HuH-7 (cell line): ENCODE measurements around the gene SERPINB11.
"Not testable (repeated sequence)": the region's sequence is repeated elsewhere in the genome, so short reads cannot be mapped to it uniquely, and the experiment has no call there.

ENCODE experiments used
- DNase-seq: peaks from one replicate; pipeline ENCODE4 v3.0.0; 2011; ENCODE audit warnings: low spot score

The SERPINB11 gene, protein sequence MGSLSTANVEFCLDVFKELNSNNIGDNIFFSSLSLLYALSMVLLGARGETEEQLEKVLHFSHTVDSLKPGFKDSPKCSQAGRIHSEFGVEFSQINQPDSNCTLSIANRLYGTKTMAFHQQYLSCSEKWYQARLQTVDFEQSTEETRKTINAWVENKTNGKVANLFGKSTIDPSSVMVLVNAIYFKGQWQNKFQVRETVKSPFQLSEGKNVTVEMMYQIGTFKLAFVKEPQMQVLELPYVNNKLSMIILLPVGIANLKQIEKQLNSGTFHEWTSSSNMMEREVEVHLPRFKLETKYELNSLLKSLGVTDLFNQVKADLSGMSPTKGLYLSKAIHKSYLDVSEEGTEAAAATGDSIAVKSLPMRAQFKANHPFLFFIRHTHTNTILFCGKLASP

DNA sequence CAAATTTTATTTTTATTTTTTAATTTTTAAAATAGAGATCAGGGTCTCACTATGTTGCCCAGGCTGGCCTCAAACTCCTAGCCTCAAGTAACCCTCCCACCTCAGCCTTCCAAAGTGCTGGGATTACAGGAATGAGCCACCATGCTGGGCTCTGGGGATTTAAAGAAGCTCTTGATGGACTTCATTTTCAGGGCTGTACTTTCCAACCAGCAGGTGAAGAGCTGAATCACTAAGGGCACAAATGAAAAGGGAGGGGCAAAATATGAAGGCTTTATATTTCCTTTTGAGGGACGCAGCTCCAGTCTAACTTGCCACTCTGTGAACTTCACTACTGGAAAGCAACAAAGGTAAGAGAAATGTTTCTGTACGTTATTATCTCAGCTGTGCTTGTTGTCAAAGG is at the start of gene SERPINB11:
SERPINB11 (plus strand) TSS at position 301 of the 400 bp plus-strand sequence. CDS start 7,234 bp downstream, outside the sequence.
- no peak for DNase-seq

DNA sequence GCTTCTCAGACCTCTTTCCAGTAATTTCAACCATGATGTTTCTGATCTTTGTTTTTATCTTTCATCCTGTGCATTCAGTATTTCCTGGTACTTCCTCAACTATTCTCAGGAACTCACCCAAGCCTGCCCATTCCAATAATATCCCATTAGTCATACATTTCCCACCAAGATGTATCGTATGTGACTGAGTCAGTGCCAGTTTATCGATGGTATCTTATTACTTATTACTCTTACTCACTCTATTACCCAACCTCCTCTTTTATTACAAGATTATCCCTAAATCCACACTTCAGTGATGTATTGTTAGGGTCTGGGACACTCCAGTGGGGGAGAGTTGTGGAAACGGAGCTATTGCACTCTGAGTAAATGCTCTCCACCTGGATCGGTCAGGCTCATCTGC is 43.8 kb upstream of the SERPINB11 start:
- not testable (repeated sequence) for DNase-seq

DNA sequence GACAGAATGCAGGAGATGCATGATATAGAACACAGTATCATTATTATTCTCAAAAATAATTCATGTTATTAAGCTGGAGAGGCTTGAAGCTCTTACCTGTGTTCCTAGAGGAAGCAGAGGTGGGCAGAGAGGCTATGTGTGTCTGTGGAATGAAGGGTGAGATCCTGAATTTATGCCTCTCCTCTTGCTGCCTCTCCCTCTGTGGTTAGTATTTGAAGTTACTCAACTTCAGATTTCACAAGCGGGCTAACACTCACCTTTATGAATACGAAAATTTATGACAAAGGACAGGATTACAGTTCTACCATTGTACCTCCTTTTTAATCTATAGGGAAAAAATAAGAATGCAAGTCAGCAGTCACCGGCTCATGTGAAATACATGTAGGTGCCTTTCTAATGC is 41.0 kb upstream of the SERPINB11 start, which contains the start of gene SERPINB3:
SERPINB3 (minus strand) TSS at position 144 of the 400 bp plus-strand sequence. CDS start 677 bp downstream, outside the sequence.
- not testable (repeated sequence) for DNase-seq

DNA sequence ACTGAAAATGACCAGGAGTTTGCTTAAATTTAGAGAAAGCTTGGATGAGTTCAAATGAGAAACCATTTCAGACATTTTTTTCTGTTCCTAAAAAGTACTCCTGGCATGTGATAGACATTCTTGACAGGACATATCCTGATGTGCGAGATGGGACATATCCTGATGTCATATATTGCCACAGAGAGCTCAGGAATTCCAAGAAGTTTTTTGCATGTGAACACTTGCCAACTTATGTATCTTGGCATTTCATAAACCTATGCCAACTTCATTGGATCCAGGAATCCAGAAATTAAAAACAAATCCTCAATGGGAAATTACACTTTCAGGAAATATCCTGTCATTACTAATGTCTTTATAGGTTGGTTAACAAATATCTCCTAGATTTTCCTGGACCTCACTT is 38.2 kb upstream of the SERPINB11 start:
- no peak for DNase-seq

DNA sequence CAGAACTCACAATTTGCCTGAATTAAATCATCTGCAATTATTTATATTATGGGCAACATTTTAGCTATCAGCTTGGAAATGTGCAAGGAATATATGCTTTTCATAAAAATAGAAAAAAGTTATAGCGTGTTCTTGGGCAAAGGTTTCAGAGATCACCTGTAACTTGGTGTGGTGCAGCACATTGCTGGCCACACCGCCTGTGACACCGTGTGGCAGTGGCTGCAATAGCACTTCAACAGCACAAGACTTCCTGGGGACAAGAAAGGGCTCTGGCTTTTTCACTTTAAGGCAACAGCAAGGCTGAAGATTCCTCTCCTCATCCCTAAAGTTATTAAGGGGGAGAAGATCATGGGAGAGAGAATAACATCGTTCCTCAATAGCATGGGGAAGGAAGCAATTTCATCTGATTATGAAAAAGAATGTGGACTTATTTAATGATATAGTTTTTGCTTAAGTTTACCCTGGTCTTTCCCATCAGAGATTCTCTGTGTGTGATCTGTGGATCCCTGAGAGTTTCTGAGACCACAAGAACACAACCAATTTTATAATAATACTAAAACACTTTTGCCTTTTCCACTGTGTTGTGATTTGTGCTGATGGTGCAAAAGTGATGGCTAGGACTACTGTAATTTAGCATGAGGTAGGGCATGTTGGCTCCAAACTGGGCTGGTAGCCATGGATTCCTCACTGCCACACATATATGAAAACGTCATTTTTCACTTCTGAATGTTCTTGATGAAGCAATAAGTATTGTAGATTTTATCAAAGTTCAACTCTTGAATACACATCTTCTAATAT is 26.0 kb upstream of the SERPINB11 start:
- no peak for DNase-seq

DNA sequence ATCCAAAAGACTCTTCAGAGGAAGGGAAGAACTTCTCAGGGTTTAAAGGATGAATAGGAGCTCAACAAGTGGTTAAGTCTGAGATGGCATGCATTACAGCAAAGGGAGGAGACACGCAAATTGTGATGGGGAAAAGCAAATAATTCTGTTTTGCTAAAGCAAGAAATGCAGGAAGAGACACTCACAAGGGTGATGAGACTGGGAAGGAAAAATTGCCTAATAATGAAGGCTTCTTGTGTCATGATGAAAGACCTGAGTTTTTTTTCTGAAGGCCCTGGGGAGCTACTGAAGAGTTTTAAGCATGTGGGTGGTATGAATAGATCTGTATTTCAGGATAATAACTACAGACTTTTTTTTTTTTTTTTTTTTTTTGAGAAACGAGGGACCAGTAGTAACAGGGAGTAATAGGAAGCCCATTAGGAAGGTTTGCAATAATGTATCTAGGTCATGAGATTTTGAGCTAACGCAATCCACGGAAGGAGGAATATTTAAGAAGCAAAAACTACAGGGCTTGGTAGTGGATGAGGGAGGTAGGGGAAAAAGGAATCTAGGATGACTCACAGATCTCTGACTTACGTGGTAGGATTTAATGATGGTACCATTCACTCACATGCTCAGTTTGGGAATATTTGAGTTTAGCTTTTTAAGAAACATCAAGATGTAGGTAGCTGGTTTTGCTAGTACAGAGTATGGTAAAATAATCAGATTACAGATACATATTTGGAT is 25.1 kb upstream of the SERPINB11 start:
- DNase-seq: no peak

DNA sequence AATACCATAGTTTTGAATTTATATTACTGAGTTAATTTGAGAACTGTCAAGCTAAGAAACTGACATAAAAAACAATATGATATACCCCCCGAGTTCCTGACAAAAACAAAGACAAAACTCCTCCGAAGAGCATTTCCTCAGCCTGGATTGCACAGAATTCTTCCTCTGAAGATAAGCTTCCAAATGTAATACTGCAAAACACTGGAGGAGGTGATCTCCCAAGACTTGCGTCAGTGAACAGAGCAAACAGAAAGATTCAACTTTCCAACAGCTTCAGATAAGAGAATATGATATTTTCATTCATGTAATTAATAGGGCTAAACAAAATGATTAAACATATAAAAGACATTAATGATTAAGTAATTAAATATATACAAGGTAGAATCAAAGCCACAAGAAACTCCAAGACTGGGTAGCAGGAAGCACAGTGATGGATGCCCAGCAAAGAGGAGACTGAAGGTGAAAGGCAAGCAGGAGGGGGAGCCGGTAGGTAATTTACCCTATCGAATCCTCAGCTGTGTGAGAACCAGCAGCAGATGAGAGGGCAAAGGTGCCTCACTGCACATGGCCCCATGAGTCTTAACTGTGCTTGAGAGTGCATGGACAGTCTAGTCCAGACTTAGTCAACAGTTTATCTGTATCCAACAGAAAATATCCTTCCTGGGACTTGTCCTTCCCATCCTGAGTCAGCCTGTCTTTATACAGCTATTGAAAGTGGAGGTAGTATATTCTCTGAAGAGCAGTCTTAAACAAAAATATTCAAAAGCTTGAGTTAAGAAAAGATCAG is 22.7 kb upstream of the SERPINB11 start:
- no peak for DNase-seq

DNA sequence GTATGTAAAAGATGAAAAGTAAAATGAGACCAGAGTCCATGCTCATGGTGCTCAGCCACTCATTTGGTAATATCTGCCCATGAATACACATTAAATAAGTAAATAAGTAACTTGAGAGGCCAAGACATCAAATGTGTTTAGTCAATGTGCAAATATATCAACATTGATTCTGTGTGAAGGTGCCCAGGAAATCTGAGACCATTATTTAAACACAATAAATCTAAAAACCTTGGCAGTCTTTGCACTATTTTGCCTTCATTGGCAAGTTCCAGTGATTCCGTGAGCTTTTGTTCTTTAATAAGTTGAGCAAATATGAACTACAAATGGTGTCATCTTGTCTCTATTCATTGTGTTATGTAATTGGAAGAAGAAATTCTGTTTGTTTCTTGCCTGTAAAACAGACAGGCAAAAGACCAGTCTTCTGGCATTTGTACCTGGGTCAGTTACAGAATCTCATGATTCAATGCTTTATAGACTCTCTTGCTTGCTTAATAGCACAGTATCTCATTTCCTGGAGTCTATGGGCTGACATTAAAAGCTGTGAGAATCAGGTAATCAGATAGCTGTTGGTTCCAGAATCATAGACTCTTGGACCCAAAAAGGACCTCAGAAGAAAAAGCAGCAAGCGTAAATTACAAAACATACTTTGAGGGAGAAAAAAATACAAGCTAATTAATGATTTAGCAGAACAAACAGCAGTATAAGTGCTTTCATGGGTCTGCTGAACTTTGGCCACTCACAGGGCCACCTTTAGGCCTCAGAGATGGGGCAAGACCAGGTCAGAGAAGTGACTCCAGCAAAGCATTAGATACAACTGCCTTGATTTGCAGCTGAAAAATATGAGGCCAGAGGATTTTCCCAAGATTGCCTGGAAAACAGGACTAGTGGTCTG is 21.1 kb upstream of the SERPINB11 start:
- DNase-seq: no peak

DNA sequence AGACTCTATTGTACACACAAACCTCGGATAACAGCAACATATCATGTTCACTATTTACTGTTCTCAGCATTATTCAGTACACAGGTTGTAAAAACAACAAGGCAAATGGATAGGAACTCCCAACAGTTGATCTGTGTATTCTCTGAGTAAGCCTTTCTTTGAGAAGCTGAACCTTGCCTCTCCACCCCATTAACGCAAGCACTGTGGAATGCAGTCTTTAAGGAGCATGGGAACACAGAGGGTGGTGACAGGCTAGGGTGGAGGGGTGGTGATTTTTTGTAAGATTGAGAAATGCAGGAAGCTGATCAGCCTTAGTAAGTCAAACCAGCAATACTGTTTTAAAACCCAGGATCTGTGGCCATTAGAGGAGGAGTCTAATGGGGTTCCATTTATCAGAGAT is 19.6 kb upstream of the SERPINB11 start:
- no peak for DNase-seq

DNA sequence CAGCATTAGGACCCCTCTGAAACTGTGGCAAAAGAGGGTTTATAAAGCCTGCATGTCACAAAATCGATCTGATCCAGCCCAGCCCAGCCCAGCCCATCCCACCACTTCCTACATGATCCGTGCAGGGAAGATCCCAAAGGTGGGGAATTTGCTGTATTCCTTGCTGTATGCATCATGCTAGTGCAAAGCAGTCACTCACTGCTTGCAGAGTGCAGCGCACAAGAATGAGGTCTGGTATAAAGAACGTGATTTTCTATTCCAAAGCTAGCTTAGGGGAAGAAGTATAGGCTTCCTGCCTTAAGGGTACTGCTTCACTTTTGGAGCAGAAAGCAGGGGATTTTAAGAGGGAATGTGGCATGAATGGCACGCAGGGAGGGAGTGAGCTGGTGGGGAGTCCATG is 18.9 kb upstream of the SERPINB11 start:
- no peak for DNase-seq

DNA sequence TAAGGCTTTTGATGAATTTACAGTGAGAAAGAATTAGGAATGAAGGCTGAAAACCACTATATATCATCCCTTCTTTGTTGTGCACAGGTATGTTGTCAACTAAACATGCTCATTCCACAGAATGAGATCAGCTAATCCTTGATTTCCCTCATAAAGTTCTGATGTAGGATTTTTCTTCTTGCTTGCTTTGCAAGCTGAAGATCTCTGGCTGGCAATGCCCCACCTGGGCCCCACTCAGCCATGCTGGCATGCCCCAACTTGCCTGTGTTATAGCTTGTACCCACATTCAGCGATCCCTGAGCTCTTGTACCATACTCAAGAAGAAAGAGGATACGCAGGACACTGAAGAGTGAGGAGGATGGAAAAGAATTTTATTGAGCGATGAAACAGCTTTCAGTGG is 18.0 kb upstream of the SERPINB11 start:
- DNase-seq: no peak

DNA sequence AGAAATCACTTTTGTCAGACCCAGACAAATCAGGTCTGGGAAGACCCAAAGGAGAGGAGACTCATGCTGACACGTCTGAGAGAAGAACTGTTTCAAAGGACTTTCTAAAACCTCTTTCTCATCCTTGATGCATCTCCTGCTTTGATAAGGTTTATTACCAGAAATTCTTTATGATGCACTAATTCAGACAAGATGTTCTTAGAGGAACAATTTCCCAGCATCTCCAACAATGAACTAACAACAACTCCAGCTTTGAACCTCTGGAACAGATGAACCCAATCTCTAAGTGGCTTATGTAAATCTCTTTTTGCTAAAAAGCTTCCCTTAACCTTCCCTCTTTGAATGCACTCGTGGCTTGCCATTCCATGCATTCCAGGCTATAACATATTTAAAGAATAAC is 15.9 kb upstream of the SERPINB11 start:
- DNase-seq: no peak

DNA sequence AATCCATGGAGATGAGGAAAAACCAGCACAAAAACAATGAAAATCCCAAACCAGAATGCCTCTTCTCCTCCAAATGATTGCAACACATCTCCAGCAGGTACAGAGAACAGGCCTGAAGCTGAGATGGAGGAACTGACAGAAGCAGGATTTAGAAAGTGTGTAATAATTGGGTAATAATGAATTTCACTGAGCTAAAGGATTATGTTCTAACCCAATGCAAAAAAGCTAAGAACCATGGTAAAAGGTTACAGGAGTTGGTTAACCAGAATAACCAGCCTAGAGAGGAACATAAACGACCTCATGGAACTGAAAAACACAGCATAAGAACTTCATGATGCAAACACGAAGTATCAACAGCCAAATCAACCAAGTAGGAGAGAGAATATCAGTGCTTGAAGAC is 13.7 kb upstream of the SERPINB11 start:
- DNase-seq: no peak

DNA sequence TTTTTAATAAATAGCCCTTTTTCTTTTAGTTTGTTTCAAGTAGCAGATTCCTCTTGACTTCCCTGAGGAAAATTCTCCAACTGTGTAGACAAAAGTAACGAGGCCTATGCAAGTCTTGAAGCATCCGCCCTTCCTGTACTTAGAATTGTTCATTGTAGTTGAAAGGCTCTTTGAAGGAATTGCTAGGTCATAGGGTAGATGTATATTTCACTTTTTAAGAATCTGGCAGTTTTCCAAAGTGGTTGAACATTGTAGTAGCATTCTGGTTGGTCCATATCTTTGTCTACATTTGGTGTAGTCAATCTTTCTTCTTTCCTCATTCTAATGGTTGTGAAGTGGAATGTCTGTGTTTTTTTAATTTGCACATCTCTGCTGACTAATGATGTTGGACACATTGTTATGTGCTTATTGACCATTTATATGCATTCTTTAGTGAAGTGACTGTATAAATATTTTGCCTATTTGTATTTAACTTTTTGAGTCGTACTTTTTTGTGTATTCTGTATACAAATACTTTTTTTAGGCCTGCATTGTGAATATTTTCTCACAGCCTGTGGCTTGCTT is 5.6 kb upstream of the SERPINB11 start:
- DNase-seq: no peak

DNA sequence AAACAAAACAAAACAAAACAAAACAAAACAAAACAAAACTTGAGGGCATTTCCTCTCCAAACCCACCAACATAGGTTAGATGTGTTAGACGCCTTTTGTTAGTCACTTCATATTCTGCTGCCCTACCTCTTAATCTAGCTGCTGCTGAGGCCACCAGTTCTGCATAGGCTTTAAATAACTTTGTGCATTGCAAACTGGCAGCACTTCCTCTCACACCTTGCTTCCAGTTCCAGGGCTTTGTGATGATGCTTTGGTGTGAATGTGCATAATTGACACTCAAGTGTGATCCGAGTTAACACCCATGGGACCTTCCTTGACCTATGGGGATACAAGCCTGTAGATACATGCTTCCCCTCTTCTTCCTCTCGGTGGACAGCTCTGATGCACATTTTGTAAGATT is 2.3 kb upstream of the SERPINB11 start:
- no peak for DNase-seq

DNA sequence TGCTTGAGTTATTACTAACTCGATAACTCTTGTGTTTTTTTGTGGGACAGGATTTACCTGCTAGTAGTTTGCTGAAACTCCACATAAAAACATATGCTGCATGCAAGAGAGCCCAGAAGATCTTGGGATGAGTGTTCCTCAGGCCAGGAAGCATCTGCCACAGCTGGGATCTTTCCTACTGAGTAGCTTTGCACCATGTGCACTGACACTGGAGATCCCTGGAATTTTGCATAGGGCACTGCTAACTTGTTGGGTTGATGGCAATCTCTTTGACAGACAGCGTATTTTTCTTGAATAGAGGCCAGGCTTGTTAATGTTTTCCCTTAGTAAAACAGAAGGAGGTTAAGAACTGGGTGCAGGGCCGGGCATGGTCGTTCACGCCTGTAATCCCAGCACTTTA is 808 bp upstream of the SERPINB11 start:
- DNase-seq: no peak

DNA sequence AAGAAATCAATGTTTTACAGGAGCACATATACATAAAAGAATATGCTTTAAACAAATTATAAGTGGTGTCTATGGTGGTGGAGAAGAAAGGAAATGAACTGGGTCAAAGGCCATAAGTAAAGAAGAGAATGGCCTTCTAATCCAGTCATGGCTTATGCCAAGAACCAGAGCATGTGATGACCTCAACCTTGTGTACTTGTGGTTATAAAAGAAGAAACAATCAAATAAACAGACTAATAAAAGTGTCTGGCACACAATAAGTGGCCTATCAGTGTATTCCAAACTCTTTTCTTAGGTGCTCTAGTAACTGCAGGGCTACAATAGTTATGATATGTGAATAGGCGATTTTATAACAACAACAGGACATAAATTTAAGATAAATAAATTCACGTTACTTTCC is 2.6 kb downstream of the SERPINB11 start:
- DNase-seq: no peak

DNA sequence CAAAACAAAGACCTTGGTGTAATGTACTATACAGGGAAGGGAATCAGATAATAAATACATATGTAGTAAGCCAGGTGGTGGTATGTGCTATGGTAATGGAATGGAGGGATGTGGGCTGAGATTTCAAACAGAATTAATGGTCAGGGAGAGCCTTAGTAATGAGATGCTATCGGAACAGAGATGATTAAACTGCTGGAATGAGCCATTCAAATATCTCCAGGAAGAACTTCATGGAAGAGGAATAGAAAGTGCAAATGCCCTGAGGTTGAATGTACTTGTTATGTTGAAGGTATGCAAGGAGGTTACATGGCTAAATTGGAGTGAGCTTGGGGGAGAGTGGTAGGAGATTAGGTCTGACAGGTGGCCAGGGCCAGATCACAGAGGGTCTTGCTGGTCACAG is 5.1 kb downstream of the SERPINB11 start:
- DNase-seq: no peak

DNA sequence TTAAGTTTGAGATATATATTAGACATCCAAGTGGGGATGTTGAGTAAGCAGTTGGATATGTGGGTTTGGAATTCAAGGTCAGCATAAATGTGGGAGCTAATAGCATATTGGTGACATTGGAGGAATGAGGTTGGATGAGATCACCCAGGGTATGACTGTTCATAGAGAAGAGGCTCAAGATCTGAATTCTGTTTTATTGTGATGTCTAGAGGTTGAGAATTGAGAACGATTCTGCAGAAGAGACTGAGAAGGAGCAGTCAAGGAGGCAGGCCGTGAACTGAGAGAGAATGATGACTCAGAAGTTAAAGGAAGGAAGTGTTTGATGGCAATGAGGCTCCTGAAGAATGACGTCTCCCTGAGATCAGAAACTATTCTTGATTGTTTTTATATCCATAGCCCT is 5.9 kb downstream of the SERPINB11 start:
- no peak for DNase-seq
